WERI-Rb-1 (cell line): ENCODE measurements around the gene KLF1.

Experiments
- DNase-seq: peaks from one replicate; pipeline ENCODE4 v3.0.0-alpha.2; 2020
- H3K27ac ChIP-seq: fragments of 250-450 bp; sonication (Bioruptor Pico); 2 replicates; pipeline ENCODE4 v1.5.1; 2020; ENCODE audit warnings: mild to moderate bottlenecking, moderate library complexity
- H3K27me3 ChIP-seq: fragments of 250-450 bp; sonication (Bioruptor Pico); 2 replicates; pipeline ENCODE4 v1.5.1; 2021; ENCODE audit warnings: mild to moderate bottlenecking, low read depth, moderate library complexity; ENCODE audit not compliant: insufficient read depth, severe bottlenecking
- H3K36me3 ChIP-seq: fragments of 250-450 bp; sonication (Bioruptor Pico); 2 replicates; pipeline ENCODE4 v1.5.1; 2020; ENCODE audit warnings: mild to moderate bottlenecking, moderate library complexity
- H3K4me3 ChIP-seq: 2 replicates; pipeline ENCODE4 v1.5.1; 2011; ENCODE audit warnings: low read depth, mild to moderate bottlenecking, control low read depth, low read length
- H3K9me3 ChIP-seq: fragments of 250-450 bp; sonication (Bioruptor Pico); 2 replicates; pipeline ENCODE4 v1.5.1; 2021; ENCODE audit warnings: mild to moderate bottlenecking, moderate library complexity; ENCODE audit not compliant: severe bottlenecking
- TF ChIP-seq, protein P1 (sequence below): IDR thresholded peaks from 2 replicates; pipeline ENCODE4 v1.5.1; 2011; ENCODE audit warnings: low read depth, mild to moderate bottlenecking, control low read depth, inconsistent platforms, low read length

The KLF1 gene

GRCh38 chr19:12866416-12867119 lies 20.4 kb downstream of the KLF1 start:
- no peak overlapping the region for H3K27ac ChIP-seq
- peaks cover 60% of the 10 kb centered on the region for H3K36me3 ChIP-seq
- DNase-seq = no peak
- H3K4me3 ChIP-seq = no peak overlapping the region
- TF ChIP-seq, protein P1, sequence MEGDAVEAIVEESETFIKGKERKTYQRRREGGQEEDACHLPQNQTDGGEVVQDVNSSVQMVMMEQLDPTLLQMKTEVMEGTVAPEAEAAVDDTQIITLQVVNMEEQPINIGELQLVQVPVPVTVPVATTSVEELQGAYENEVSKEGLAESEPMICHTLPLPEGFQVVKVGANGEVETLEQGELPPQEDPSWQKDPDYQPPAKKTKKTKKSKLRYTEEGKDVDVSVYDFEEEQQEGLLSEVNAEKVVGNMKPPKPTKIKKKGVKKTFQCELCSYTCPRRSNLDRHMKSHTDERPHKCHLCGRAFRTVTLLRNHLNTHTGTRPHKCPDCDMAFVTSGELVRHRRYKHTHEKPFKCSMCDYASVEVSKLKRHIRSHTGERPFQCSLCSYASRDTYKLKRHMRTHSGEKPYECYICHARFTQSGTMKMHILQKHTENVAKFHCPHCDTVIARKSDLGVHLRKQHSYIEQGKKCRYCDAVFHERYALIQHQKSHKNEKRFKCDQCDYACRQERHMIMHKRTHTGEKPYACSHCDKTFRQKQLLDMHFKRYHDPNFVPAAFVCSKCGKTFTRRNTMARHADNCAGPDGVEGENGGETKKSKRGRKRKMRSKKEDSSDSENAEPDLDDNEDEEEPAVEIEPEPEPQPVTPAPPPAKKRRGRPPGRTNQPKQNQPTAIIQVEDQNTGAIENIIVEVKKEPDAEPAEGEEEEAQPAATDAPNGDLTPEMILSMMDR = no peak
- H3K27me3 ChIP-seq = no peaks in the 10 kb centered on the region
- no peaks in the 10 kb centered on the region for H3K9me3 ChIP-seq

- DNase-seq = no peak
Observed at GRCh38 chr19:12865746-12866415, 21.1 kb downstream of the KLF1 start.

DNA sequence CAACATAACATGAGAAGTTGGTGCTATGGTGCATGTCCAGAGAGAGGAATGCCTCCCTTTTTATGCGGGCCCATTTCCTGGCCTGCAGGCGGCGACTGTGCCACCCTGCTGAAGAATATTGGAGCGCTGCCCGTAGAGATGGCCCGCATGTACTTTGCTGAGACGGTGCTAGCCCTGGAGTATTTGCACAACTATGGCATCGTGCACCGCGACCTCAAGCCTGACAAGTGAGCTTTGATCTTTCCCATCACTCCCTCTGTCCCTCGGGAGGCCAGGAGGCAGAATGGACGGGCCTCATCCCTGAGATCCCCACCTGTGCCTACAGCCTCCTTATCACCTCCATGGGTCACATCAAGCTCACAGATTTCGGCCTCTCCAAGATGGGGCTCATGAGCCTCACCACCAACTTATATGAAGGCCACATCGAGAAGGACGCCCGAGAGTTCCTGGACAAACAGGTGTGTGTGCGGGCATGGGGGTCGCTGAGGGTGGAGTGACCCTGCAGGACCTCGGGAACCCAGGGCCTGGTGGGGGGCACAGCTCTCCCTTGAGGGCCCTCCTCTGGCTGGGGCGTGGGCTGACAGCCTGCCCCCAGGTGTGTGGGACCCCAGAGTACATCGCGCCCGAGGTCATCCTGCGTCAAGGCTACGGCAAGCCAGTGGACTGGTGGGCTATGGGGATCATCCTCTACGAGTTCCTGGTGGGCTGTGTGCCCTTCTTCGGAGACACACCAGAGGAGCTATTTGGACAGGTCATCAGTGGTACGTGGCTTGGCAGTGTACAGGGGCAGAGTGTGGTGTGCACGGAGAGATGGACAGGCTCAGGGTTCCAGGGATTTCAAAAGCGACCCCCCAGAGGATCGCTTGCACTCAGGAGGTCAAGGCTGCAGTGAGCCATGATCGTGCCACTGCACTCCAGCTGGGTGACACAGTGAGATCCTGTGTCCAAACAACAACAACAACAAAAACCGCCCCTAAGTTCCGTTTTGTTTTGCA lies 22.0 kb downstream of the KLF1 start:
- Histone ChIP-seq H3K4me3 (no peak overlapping the region), H3K27ac (no peak overlapping the region), H3K36me3 (peaks cover 60% of the 10 kb centered on the region), H3K27me3 (no peaks in the 10 kb centered on the region), H3K9me3 (no peaks in the 10 kb centered on the region)
- DNase-seq = no peak
- TF ChIP-seq, protein P1 = no peak

More at GRCh38 chr19:12865746-12866415, 21.1 kb downstream of the KLF1 start:
- H3K9me3 ChIP-seq = no peaks in the 10 kb centered on the region
- TF ChIP-seq, protein P1 = no peak
- H3K4me3 ChIP-seq = no peak overlapping the region
- peaks cover 57% of the 10 kb centered on the region for H3K36me3 ChIP-seq
- H3K27me3 ChIP-seq = no peaks in the 10 kb centered on the region
- H3K27ac ChIP-seq = no peak overlapping the region

DNA sequence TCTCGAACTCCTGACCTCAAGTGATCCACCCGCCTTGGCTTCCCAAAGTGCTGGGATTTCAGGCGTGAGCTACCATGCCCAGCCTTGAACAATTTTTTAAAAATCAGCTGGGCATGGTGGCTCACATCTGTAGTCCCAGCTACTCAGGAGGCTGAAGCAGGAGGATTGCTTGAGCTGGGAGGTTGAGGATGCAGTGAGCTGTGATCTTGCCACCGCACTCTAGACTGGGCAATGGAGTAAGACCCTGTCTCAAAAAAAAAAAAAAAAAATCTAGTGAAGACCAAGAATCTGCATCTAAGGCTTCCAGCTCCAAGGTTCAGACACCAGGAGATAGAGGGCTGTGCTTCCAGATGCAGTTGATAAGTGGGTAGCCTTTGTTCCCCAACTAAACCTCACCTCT lies 22.9 kb downstream of the KLF1 start:
- H3K4me3 ChIP-seq = no peak overlapping the region
- TF ChIP-seq, protein P1 = no peak
- H3K27ac ChIP-seq = no peak overlapping the region
- H3K36me3 ChIP-seq = peaks cover 59% of the 10 kb centered on the region
- no peak for DNase-seq
- H3K27me3 ChIP-seq = no peaks in the 10 kb centered on the region
- no peaks in the 10 kb centered on the region for H3K9me3 ChIP-seq

DNA sequence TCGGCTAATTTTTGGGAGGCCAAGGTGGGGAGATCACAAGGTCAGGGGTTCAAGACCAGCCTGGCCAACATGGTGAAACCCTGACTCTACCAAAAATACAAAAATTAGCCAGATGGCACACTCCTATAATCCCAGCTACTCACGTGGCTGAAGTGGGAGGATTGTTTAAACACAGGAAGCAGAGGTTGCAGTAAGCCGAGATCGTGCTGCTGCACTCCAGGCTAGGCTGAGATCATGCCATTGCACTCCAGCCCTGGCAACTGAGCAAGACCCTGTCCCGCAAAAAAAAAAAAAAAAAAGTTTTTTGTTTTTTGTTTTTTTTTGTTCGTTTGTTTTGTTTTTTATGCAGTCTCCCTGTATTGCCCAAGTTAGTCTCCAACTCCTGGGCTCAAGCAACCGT lies 27.5 kb downstream of the KLF1 start:
- peak; percentile 60 for DNase-seq
- H3K9me3 ChIP-seq = no peaks in the 10 kb centered on the region
- TF ChIP-seq, protein P1 = no peak
- no peak overlapping the region for H3K4me3 ChIP-seq
- no peaks in the 10 kb centered on the region for H3K27me3 ChIP-seq
- peaks cover 63% of the 10 kb centered on the region for H3K36me3 ChIP-seq
- peak overlapping the region; percentile 76 for H3K27ac ChIP-seq
